Measurements from ENCODE around the gene RASAL2.

Gene RASAL2

GRCh38 chr1:178367151-178367550, 273.2 kb downstream of the RASAL2 start:
- Histone ChIP-seq H3K4me3 (ENCODE audit: insufficient read depth, low read depth, low read length) (no peak overlapping the region), H3K27ac (ENCODE audit: insufficient read depth, low read depth, low read length, poor library complexity, severe bottlenecking) (no peak overlapping the region), H3K4me1 (ENCODE audit: control insufficient read depth, insufficient read depth, low read length) (peaks cover 7% of the 10 kb centered on the region), H3K36me3 (ENCODE audit: control insufficient read depth, insufficient read depth, low read length) (no peaks in the 10 kb centered on the region), H3K27me3 (ENCODE audit: control insufficient read depth, insufficient read depth, low read length, poor library complexity, severe bottlenecking) (no peaks in the 10 kb centered on the region), H3K9me3 (ENCODE audit: control insufficient read depth, low read length) (no peaks in the 10 kb centered on the region)

- Histone ChIP-seq H3K9me3 (ENCODE audit: control insufficient read depth, low read length) (no peaks in the 10 kb centered on the region), H3K27ac (ENCODE audit: insufficient read depth, low read depth, low read length, poor library complexity, severe bottlenecking) (no peak overlapping the region), H3K4me3 (ENCODE audit: insufficient read depth, low read depth, low read length) (no peak overlapping the region), H3K27me3 (ENCODE audit: control insufficient read depth, insufficient read depth, low read length, poor library complexity, severe bottlenecking) (no peaks in the 10 kb centered on the region), H3K36me3 (ENCODE audit: control insufficient read depth, insufficient read depth, low read length) (no peaks in the 10 kb centered on the region), H3K4me1 (ENCODE audit: control insufficient read depth, insufficient read depth, low read length) (peaks cover 13% of the 10 kb centered on the region)
- 86 to 99% methylated on average over 2 of the region's 3 CpGs for WGBS, 2 experiments
Measured at GRCh38 chr1:178368208-178368607, 274.3 kb downstream of the RASAL2 start.

- peaks cover 24% of the 10 kb centered on the region for H3K4me1 ChIP-seq (ENCODE audit: control insufficient read depth, insufficient read depth, low read length)
- H3K36me3 ChIP-seq (ENCODE audit: control insufficient read depth, insufficient read depth, low read length), result no peaks in the 10 kb centered on the region
- 20 to 24% methylated on average over 6 of the region's 6 CpGs for WGBS, 2 experiments
- H3K9me3 ChIP-seq (ENCODE audit: control insufficient read depth, low read length), result no peaks in the 10 kb centered on the region
- H3K4me3 ChIP-seq (ENCODE audit: insufficient read depth, low read depth, low read length), result peak overlapping the region; percentile 19
- no peak overlapping the region for H3K27ac ChIP-seq (ENCODE audit: insufficient read depth, low read depth, low read length, poor library complexity, severe bottlenecking)
- no peaks in the 10 kb centered on the region for H3K27me3 ChIP-seq (ENCODE audit: control insufficient read depth, insufficient read depth, low read length, poor library complexity, severe bottlenecking)
Measured at GRCh38 chr1:178371235-178371634, 277.3 kb downstream of the RASAL2 start.

GRCh38 chr1:178371933-178372388, 278.1 kb downstream of the RASAL2 start:
- peak overlapping the region; percentile 2 for H3K27ac ChIP-seq (ENCODE audit: insufficient read depth, low read depth, low read length, poor library complexity, severe bottlenecking)
- no peaks in the 10 kb centered on the region for H3K36me3 ChIP-seq (ENCODE audit: control insufficient read depth, insufficient read depth, low read length)
- H3K27me3 ChIP-seq (ENCODE audit: control insufficient read depth, insufficient read depth, low read length, poor library complexity, severe bottlenecking), result no peaks in the 10 kb centered on the region
- no peaks in the 10 kb centered on the region for H3K9me3 ChIP-seq (ENCODE audit: control insufficient read depth, low read length)
- H3K4me3 ChIP-seq (ENCODE audit: insufficient read depth, low read depth, low read length), result peak overlapping the region; percentile 19
- 0% methylated on average over 1 to 4 of the region's 4 CpGs for WGBS, 2 experiments
- peaks cover 24% of the 10 kb centered on the region for H3K4me1 ChIP-seq (ENCODE audit: control insufficient read depth, insufficient read depth, low read length)

DNA sequence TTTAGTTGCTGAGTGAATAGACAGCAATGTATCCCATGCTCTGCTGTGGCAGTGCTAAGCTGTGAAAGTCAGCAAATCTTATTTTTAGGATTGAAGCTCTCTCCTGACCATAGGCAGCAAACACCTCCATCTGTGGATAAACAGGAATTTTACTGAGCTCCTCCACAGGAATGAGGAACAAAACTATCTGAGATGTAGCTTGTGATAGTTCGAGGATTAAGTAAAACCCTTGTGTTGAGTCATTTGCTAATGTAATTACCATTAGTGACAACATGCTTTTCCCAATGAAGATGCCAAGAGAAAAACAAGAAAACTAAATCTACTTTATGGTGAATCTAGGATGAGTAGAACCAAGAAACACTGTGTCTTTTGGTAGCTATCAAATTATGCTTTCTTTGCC, 280.1 kb downstream of the RASAL2 start:
- 85 to 100% methylated on average over 1 of the region's 1 CpG for WGBS, 2 experiments
- Histone ChIP-seq H3K4me1 (ENCODE audit: control insufficient read depth, insufficient read depth, low read length) (peaks cover 24% of the 10 kb centered on the region), H3K4me3 (ENCODE audit: insufficient read depth, low read depth, low read length) (no peak overlapping the region)

GRCh38 chr1:178376008-178376407, 282.1 kb downstream of the RASAL2 start:
- Histone ChIP-seq H3K36me3 (ENCODE audit: control insufficient read depth, insufficient read depth, low read length) (no peaks in the 10 kb centered on the region), H3K4me3 (ENCODE audit: insufficient read depth, low read depth, low read length) (no peak overlapping the region), H3K27ac (ENCODE audit: insufficient read depth, low read depth, low read length, poor library complexity, severe bottlenecking) (no peak overlapping the region), H3K9me3 (ENCODE audit: control insufficient read depth, low read length) (no peaks in the 10 kb centered on the region), H3K27me3 (ENCODE audit: control insufficient read depth, insufficient read depth, low read length, poor library complexity, severe bottlenecking) (no peaks in the 10 kb centered on the region), H3K4me1 (ENCODE audit: control insufficient read depth, insufficient read depth, low read length) (peaks cover 24% of the 10 kb centered on the region)
- 79 to 83% methylated on average over 2 of the region's 2 CpGs for WGBS, 2 experiments

More for the DNA sequence above, 280.1 kb downstream of the RASAL2 start:
- H3K36me3 ChIP-seq (ENCODE audit: control insufficient read depth, insufficient read depth, low read length), result no peaks in the 10 kb centered on the region
- H3K27me3 ChIP-seq (ENCODE audit: control insufficient read depth, insufficient read depth, low read length, poor library complexity, severe bottlenecking), result no peaks in the 10 kb centered on the region
- no peaks in the 10 kb centered on the region for H3K9me3 ChIP-seq (ENCODE audit: control insufficient read depth, low read length)
- no peak overlapping the region for H3K27ac ChIP-seq (ENCODE audit: insufficient read depth, low read depth, low read length, poor library complexity, severe bottlenecking)

- no peak overlapping the region for H3K4me3 ChIP-seq (ENCODE audit: insufficient read depth, low read depth, low read length)
- H3K36me3 ChIP-seq (ENCODE audit: control insufficient read depth, insufficient read depth, low read length), result no peaks in the 10 kb centered on the region
- no peaks in the 10 kb centered on the region for H3K9me3 ChIP-seq (ENCODE audit: control insufficient read depth, low read length)
- H3K4me1 ChIP-seq (ENCODE audit: control insufficient read depth, insufficient read depth, low read length), result no peaks in the 10 kb centered on the region
- no peaks in the 10 kb centered on the region for H3K27me3 ChIP-seq (ENCODE audit: control insufficient read depth, insufficient read depth, low read length, poor library complexity, severe bottlenecking)
- no peak overlapping the region for H3K27ac ChIP-seq (ENCODE audit: insufficient read depth, low read depth, low read length, poor library complexity, severe bottlenecking)
- WGBS, 2 experiments, result 41 to 43% methylated on average over 14 of the region's 14 CpGs
Measured at GRCh38 chr1:178379807-178380206, 285.9 kb downstream of the RASAL2 start.

DNA sequence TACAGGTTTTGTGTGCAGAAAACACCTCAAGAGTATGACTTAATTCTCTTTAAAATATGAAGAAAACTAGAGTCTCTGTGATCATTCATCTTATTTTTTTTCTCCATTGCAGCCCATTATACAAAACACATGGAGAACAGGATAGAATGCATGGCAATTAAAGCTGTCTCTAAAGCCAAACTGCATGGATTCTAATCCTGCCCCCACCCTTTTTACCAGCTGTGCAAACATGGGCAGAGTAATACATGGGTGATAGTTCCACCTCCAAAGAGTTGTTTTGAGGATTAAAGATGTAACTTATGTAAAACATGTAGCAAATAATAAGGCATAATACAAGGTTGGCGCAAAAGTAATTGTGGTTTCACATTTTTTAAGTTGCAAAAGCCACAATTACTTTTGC, 288.5 kb downstream of the RASAL2 start:
- no peaks in the 10 kb centered on the region for H3K4me1 ChIP-seq (ENCODE audit: control insufficient read depth, insufficient read depth, low read length)
- WGBS, 2 experiments, result 88 to 100% methylated on average over 1 of the region's 1 CpG
- H3K9me3 ChIP-seq (ENCODE audit: control insufficient read depth, low read length), result no peaks in the 10 kb centered on the region
- no peaks in the 10 kb centered on the region for H3K27me3 ChIP-seq (ENCODE audit: control insufficient read depth, insufficient read depth, low read length, poor library complexity, severe bottlenecking)
- no peaks in the 10 kb centered on the region for H3K36me3 ChIP-seq (ENCODE audit: control insufficient read depth, insufficient read depth, low read length)
- no peak overlapping the region for H3K4me3 ChIP-seq (ENCODE audit: insufficient read depth, low read depth, low read length)
- no peak overlapping the region for H3K27ac ChIP-seq (ENCODE audit: insufficient read depth, low read depth, low read length, poor library complexity, severe bottlenecking)

DNA sequence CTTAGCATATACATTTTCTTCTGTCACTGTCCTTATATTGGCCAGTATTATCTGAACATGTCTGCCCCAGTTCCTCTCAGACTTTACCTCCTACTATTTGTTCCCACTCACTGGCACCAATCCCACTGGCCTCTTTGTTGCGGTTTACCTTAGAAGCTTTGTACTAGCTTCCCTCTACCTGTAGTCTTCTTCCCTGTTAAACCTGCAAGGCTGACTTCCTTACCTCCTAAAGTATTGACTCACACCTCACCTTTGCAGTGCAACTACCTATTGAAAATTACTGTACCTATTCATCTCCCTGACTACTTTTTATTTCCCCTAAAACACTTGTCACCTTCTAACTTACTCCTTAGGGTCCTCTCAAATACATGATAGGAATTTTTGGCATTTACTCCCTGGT, 291.8 kb downstream of the RASAL2 start:
- peaks cover 6% of the 10 kb centered on the region for H3K4me1 ChIP-seq (ENCODE audit: control insufficient read depth, insufficient read depth, low read length)
- no peak overlapping the region for H3K4me3 ChIP-seq (ENCODE audit: insufficient read depth, low read depth, low read length)
- no peak overlapping the region for H3K27ac ChIP-seq (ENCODE audit: insufficient read depth, low read depth, low read length, poor library complexity, severe bottlenecking)
- WGBS, 2 experiments, result 88 to 90% methylated on average over 1 of the region's 1 CpG
- H3K9me3 ChIP-seq (ENCODE audit: control insufficient read depth, low read length), result no peaks in the 10 kb centered on the region
- no peaks in the 10 kb centered on the region for H3K36me3 ChIP-seq (ENCODE audit: control insufficient read depth, insufficient read depth, low read length)
- no peaks in the 10 kb centered on the region for H3K27me3 ChIP-seq (ENCODE audit: control insufficient read depth, insufficient read depth, low read length, poor library complexity, severe bottlenecking)

DNA sequence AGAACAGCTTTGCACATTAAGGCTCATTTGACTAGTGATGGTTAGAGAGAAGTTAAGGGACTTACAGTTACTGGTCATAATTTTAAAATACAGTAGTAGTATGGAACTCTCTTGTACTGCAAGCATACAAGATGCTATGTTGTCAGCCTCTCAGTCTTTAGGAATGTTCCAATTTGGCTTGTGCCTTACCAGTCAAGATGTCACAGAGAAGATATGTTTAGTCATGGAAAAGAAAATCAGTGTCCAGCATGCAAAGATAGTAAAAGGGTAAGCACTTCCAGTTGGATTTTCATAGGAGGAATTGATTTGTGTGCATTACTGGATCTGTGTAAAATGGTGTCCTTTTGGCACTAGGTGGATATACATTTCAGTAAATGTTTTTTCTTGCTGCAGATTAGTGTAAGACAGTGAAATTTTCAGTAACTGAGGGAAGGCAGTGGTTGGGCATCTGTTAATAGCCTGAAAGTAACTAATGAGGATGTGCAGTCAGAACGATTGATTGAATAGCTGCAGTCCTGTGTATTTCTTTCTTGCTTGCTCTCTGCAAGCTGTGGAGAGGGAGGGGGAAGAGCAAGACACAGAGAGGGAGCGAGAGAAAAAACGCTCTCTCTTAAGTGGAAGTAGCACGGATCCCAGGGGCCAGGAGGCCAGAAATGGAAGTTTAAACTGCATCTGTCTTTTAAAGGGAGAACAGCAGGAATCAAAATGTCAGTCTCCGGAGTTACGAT, 294.7 kb downstream of the RASAL2 start:
- Histone ChIP-seq H3K27ac (ENCODE audit: insufficient read depth, low read depth, low read length, poor library complexity, severe bottlenecking) (no peak overlapping the region), H3K4me1 (ENCODE audit: control insufficient read depth, insufficient read depth, low read length) (peaks cover 6% of the 10 kb centered on the region), H3K9me3 (ENCODE audit: control insufficient read depth, low read length) (no peaks in the 10 kb centered on the region), H3K27me3 (ENCODE audit: control insufficient read depth, insufficient read depth, low read length, poor library complexity, severe bottlenecking) (no peaks in the 10 kb centered on the region), H3K4me3 (ENCODE audit: insufficient read depth, low read depth, low read length) (no peak overlapping the region), H3K36me3 (ENCODE audit: control insufficient read depth, insufficient read depth, low read length) (no peaks in the 10 kb centered on the region)
- 68 to 70% methylated on average over 6 of the region's 6 CpGs for WGBS, 2 experiments
